Suprapubic skin (tissue), 4 donors: ENCODE results near the gene DNAH11.

Experiments
- CTCF ChIP-seq, 2 donors: fragments of 200-600 bp in 1 of 2; fragments of 450-650 bp in 1 of 2; sonication (generic) in 1 of 2; IDR thresholded peaks; one replicate each; pipeline ENCODE4 v1.5.1; 2016 to 2019; ENCODE audit warnings: antibody characterized with exemption in 2 of 2, mild to moderate bottlenecking in 1 of 2, moderate library complexity in 1 of 2
- EP300 ChIP-seq: sonication (generic); formaldehyde crosslinking; IDR thresholded peaks from one replicate; pipeline ENCODE4 v1.6.1; 2017; ENCODE audit warnings: antibody characterized with exemption
- POLR2A ChIP-seq, 2 donors: fragments of 450-650 bp; IDR thresholded peaks; one replicate each; pipeline ENCODE4 v1.6.1; 2017; ENCODE audit warnings: antibody characterized with exemption in 2 of 2, mild to moderate bottlenecking in 2 of 2, moderate library complexity in 2 of 2
- POLR2AphosphoS5 ChIP-seq, 3 donors: sonication (generic); formaldehyde crosslinking; IDR thresholded peaks; one replicate each; pipeline ENCODE4 v1.6.1; 2017; ENCODE audit warnings: antibody characterized with exemption in 3 of 3

- TF ChIP-seq CTCF (IDR thresholded peaks at IDR 0.05) (no peak), EP300 (no peak), POLR2AphosphoS5 (IDR thresholded peaks at IDR 0.05) (no peak), POLR2A (IDR thresholded peaks at IDR 0.05) (no peak)
Measured at GRCh38 chr7:21733837-21734236, 191.0 kb downstream of the DNAH11 start.
